Osteocyte (in vitro differentiated cells): ENCODE data around the gene TCF25. TPM values are rescaled to one million over a fixed set of nuclear protein-coding genes. Genes with fewer than 3 reads are reported as not detected.
A peak's percentile ranks its signal among the peaks of the same experiment; 100 is the strongest.

ENCODE experiments used
- DNase-seq: peaks from one replicate; pipeline ENCODE4 v3.0.0; 2021; ENCODE audit warnings: mixed read lengths; ENCODE audit not compliant: unreplicated experiment; ENCODE audit errors: extremely low spot score
- H3K27ac Mint-ChIP-seq: one replicate; pipeline ENCODE4 v1.8.0; 2021; ENCODE audit warnings: mild to moderate bottlenecking, mixed read lengths; ENCODE audit not compliant: unreplicated experiment
- H3K27me3 Mint-ChIP-seq: one replicate; pipeline ENCODE4 v1.8.0; 2021; ENCODE audit warnings: mixed read lengths; ENCODE audit not compliant: unreplicated experiment
- H3K36me3 Mint-ChIP-seq: one replicate; pipeline ENCODE4 v1.8.0; 2021; ENCODE audit warnings: mixed read lengths; ENCODE audit not compliant: unreplicated experiment
- H3K4me1 Mint-ChIP-seq: one replicate; pipeline ENCODE4 v1.8.0; 2021; ENCODE audit warnings: mixed read lengths; ENCODE audit not compliant: unreplicated experiment
- H3K4me3 Mint-ChIP-seq: one replicate; pipeline ENCODE4 v1.8.0; 2021; ENCODE audit warnings: mild to moderate bottlenecking, moderate library complexity, mixed read lengths; ENCODE audit not compliant: unreplicated experiment
- H3K9me3 Mint-ChIP-seq: one replicate; pipeline ENCODE4 v1.8.0; 2021; ENCODE audit warnings: mixed read lengths; ENCODE audit not compliant: unreplicated experiment
- CTCF ChIP-seq: fragments of 200-600 bp; sonication (generic); IDR thresholded peaks from 2 replicates; pipeline ENCODE4 v1.5.0; 2021; ENCODE audit warnings: antibody characterized with exemption, mild to moderate bottlenecking, moderate library complexity
- total RNA-seq: library from RNA; stranded (reverse); gene quantifications from 2 replicates; pipeline ENCODE4 v1.2.1, GENCODE V29; 2021

Gene TCF25
- total RNA-seq, 1 donor from 2014 or later: 251 TPM

GRCh38 chr16:89880477-89881367 is 7.3 kb downstream of the TCF25 start:
- Mint-ChIP-seq H3K36me3 (peaks cover 39% of the 10 kb centered on the region), H3K27me3 (no peaks in the 10 kb centered on the region), H3K4me1 (no peaks in the 10 kb centered on the region), H3K27ac (peak overlapping the region; percentile 38), H3K9me3 (no peaks in the 10 kb centered on the region), H3K4me3 (no peak overlapping the region)
- DNase-seq: no peak
- TF ChIP-seq CTCF: no peak

GRCh38 chr16:89881368-89881730 is 8.0 kb downstream of the TCF25 start:
- no peak overlapping the region for H3K27ac Mint-ChIP-seq
- peaks cover 38% of the 10 kb centered on the region for H3K36me3 Mint-ChIP-seq
- DNase-seq: no peak
- no peaks in the 10 kb centered on the region for H3K9me3 Mint-ChIP-seq
- no peaks in the 10 kb centered on the region for H3K4me1 Mint-ChIP-seq
- no peak for TF ChIP-seq CTCF
- H3K27me3 Mint-ChIP-seq: no peaks in the 10 kb centered on the region
- H3K4me3 Mint-ChIP-seq: no peak overlapping the region

GRCh38 chr16:89883346-89884040 is 10.1 kb downstream of the TCF25 start:
- no peak for TF ChIP-seq CTCF
- Mint-ChIP-seq H3K27ac (no peak overlapping the region), H3K4me3 (no peak overlapping the region), H3K36me3 (peaks cover 44% of the 10 kb centered on the region), H3K4me1 (no peaks in the 10 kb centered on the region), H3K9me3 (no peaks in the 10 kb centered on the region), H3K27me3 (no peaks in the 10 kb centered on the region)
- DNase-seq: no peak

GRCh38 chr16:89884041-89884421 is 10.6 kb downstream of the TCF25 start:
- Mint-ChIP-seq H3K4me1 (no peaks in the 10 kb centered on the region), H3K27ac (no peak overlapping the region), H3K4me3 (no peak overlapping the region), H3K9me3 (no peaks in the 10 kb centered on the region), H3K36me3 (peaks cover 43% of the 10 kb centered on the region), H3K27me3 (no peaks in the 10 kb centered on the region)
- DNase-seq: no peak
- no peak for TF ChIP-seq CTCF

- Mint-ChIP-seq H3K36me3 (peaks cover 42% of the 10 kb centered on the region), H3K27ac (no peak overlapping the region), H3K4me3 (no peak overlapping the region), H3K27me3 (no peaks in the 10 kb centered on the region), H3K4me1 (no peaks in the 10 kb centered on the region), H3K9me3 (no peaks in the 10 kb centered on the region)
- TF ChIP-seq CTCF: no peak
- no peak for DNase-seq
Observed at GRCh38 chr16:89887243-89887642, 13.9 kb downstream of the TCF25 start.
